IMR-90 (cell line): ENCODE data around the gene TCP11. TPM values are rescaled to one million over a fixed set of nuclear protein-coding genes. Genes with fewer than 3 reads are reported as not detected.

Experiments used
- ATAC-seq: fragments of 200-7000 bp; cut with Tn5 transposase; 2 replicates; pipeline ENCODE4 v1.9.1; 2020; ENCODE audit warnings: low read depth, mild to moderate bottlenecking, moderate library complexity
- BruUV-seq: library from RNA; stranded (reverse); fragments of 400-500 nt; replicated peaks from 2 replicates; lab custom pipeline; 2021; lab: Mats Ljungman, UMichigan
- CTCF ChIA-PET: fragments of 300-600 bp; formaldehyde crosslinking; extraction: SDS; loops from one replicate; lab custom pipeline; 2021; ENCODE audit warnings: antibody characterized with exemption; lab: Yijun Ruan, JAX
- POLR2A ChIA-PET: fragments of 300-600 bp; sonication (Branson Sonifier 250); formaldehyde crosslinking; loops from one replicate; lab custom pipeline; 2022; ENCODE audit warnings: antibody characterized with exemption; ENCODE audit not compliant: unreplicated experiment; lab: Charles Lee
- DNase-seq: peaks from one replicate; pipeline ENCODE4 v3.0.0; 2013
- H2AFZ ChIP-seq: replicated peaks from 2 replicates; pipeline ENCODE3; 2013; ENCODE audit warnings: low read length, mild to moderate bottlenecking; ENCODE audit not compliant: poor library complexity
- H2AK5ac ChIP-seq: 2 replicates; pipeline ENCODE4 v1.6.1; 2013; ENCODE audit warnings: low read depth, low read length, inconsistent platforms
- H2AK9ac ChIP-seq: replicated peaks from 2 replicates; pipeline ENCODE3; 2013; ENCODE audit warnings: mild to moderate bottlenecking, low read depth, low read length, moderate library complexity; ENCODE audit not compliant: poor library complexity
- H2BK120ac ChIP-seq: 2 replicates; pipeline ENCODE4 v1.6.1; 2013; ENCODE audit warnings: low read depth, low read length, inconsistent platforms
- H2BK15ac ChIP-seq: 3 replicates; pipeline ENCODE4 v1.6.1; 2013; ENCODE audit warnings: low read depth, low read length, inconsistent platforms
- H2BK20ac ChIP-seq: 2 replicates; pipeline ENCODE4 v1.6.1; 2013; ENCODE audit warnings: low read depth, mild to moderate bottlenecking, inconsistent platforms, low read length, moderate library complexity
- H2BK5ac ChIP-seq: 2 replicates; pipeline ENCODE4 v1.6.1; 2013; ENCODE audit warnings: mild to moderate bottlenecking, low read depth, low read length, inconsistent platforms; ENCODE audit not compliant: poor library complexity, severe bottlenecking
- H3K14ac ChIP-seq: replicated peaks from 2 replicates; pipeline ENCODE4 v1.6.1; 2013; ENCODE audit warnings: low read depth, low read length, inconsistent platforms
- H3K18ac ChIP-seq: 2 replicates; pipeline ENCODE4 v1.6.1; 2013; ENCODE audit warnings: low read depth, low read length, control low read depth
- H3K23ac ChIP-seq: 2 replicates; pipeline ENCODE4 v1.6.1; 2013; ENCODE audit warnings: low read depth, low read length, inconsistent platforms
- H3K27ac ChIP-seq: 2 replicates; pipeline ENCODE4 v1.5.1; 2013; ENCODE audit warnings: mild to moderate bottlenecking, control low read depth, low read length; ENCODE audit not compliant: insufficient read depth
- H3K27me3 ChIP-seq: 2 replicates; pipeline ENCODE4 v1.6.1; 2013; ENCODE audit warnings: low read length; ENCODE audit not compliant: control insufficient read depth, insufficient read depth
- H3K36me3 ChIP-seq: 2 replicates; pipeline ENCODE4 v1.6.1; 2013; ENCODE audit warnings: low read length, mixed read lengths; ENCODE audit not compliant: control insufficient read depth, insufficient read depth
- H3K4ac ChIP-seq: 2 replicates; pipeline ENCODE4 v1.6.1; 2013; ENCODE audit warnings: low read depth, low read length, inconsistent platforms
- H3K4me1 ChIP-seq: 2 replicates; pipeline ENCODE4 v1.6.1; 2013; ENCODE audit warnings: low read length, mixed read lengths; ENCODE audit not compliant: control insufficient read depth, insufficient read depth
- H3K4me2 ChIP-seq: 2 replicates; pipeline ENCODE4 v1.6.1; 2013; ENCODE audit warnings: low read depth, mild to moderate bottlenecking, control low read depth, low read length, moderate library complexity
- H3K4me3 ChIP-seq: 2 replicates; pipeline ENCODE4 v1.5.1; 2013; ENCODE audit warnings: low read depth, mild to moderate bottlenecking, control low read depth, low read length, moderate library complexity; ENCODE audit not compliant: insufficient read depth
- H3K56ac ChIP-seq: 2 replicates; pipeline ENCODE4 v1.6.1; 2013; ENCODE audit warnings: low read length, inconsistent platforms; ENCODE audit not compliant: insufficient read depth; ENCODE audit errors: extremely low read depth
- H3K79me1 ChIP-seq, 2 experiments: 2 replicates each; pipeline ENCODE4 v1.6.1; 2013; ENCODE audit warnings: low read length in 2 of 2, inconsistent platforms in 1 of 2, low read depth in 1 of 2
- H3K9ac ChIP-seq: 2 replicates; pipeline ENCODE4 v1.6.1; 2013; ENCODE audit warnings: low read depth, low read length, control low read depth
- H3K9me1 ChIP-seq: 2 replicates; pipeline ENCODE4 v1.6.1; 2013; ENCODE audit warnings: low read length, inconsistent platforms; ENCODE audit not compliant: insufficient read depth
- H3K9me3 ChIP-seq: 2 replicates; pipeline ENCODE4 v1.6.1; 2013; ENCODE audit warnings: low read length; ENCODE audit not compliant: control insufficient read depth, insufficient read depth
- H4K20me1 ChIP-seq: 2 replicates; pipeline ENCODE4 v1.6.1; 2013; ENCODE audit warnings: low read length, inconsistent platforms; ENCODE audit not compliant: insufficient read depth
- H4K5ac ChIP-seq: 2 replicates; pipeline ENCODE4 v1.6.1; 2013; ENCODE audit warnings: mild to moderate bottlenecking, low read depth, low read length, control low read depth
- H4K8ac ChIP-seq, 2 experiments: 2 replicates each; pipeline ENCODE4 v1.6.1; 2013; ENCODE audit warnings: low read depth in 2 of 2, low read length in 2 of 2, control low read depth in 1 of 2, inconsistent platforms in 1 of 2
- H4K91ac ChIP-seq: 2 replicates; pipeline ENCODE4 v1.6.1; 2013; ENCODE audit warnings: low read depth, low read length, inconsistent platforms; ENCODE audit not compliant: insufficient read depth
- CEBPB ChIP-seq: IDR thresholded peaks from 2 replicates; pipeline ENCODE4 v1.6.1; 2012; ENCODE audit warnings: low read depth, low read length, improper control_type of control experiment
- FOS ChIP-seq: fragments of 150-350 bp; IDR thresholded peaks from 2 replicates; pipeline ENCODE4 v1.6.1; 2016; ENCODE audit warnings: low read depth, low read length
- POLR2A ChIP-seq: IDR thresholded peaks from 2 replicates; pipeline ENCODE4 v1.6.1; 2012; ENCODE audit warnings: mild to moderate bottlenecking, low read depth, low read length
- WGBS, 2 experiments: methylation state at CpG; one replicate each; pipeline versions ENCODE4 v1.1.5 to v1.1.7; 2013; ENCODE audit warnings: missing lambda C conversion rate in 2 of 2; ENCODE audit not compliant: insufficient read length in 1 of 2; ENCODE audit errors: extremely low coverage in 2 of 2; 5-methylcytosine and 5-hydroxymethylcytosine counted together
- dilution Hi-C: fragments of 300-500 bp; cut with HindIII; formaldehyde crosslinking; loops from one replicate; pipeline ENCODE4 v1.14.3; 2018; ENCODE audit warnings: low sequenced_read_pairs; ENCODE audit not compliant: unreplicated experiment
- in situ Hi-C: fragments of 300-500 bp; cut with MboI; formaldehyde crosslinking; loops from 3 replicates; pipeline ENCODE4 v1.14.3; 2019; ENCODE audit warnings: low sequenced_read_pairs, inconsistent platforms, mixed read lengths
- intact Hi-C: fragments of 100-400 bp; cut with micrococcal nuclease; formaldehyde crosslinking; loops from 2 replicates; pipeline ENCODE4 v1.10.0; 2022
- polyA plus RNA-seq, 3 experiments: library from polyadenylated mRNA; depleted of rRNA; stranded (reverse); fragments of >200 nt; gene quantifications; 2 replicates each; pipeline ENCODE4 v1.2.3, GENCODE V29; 2012; ENCODE audit warnings: low replicate concordance in 1 of 3
- total RNA-seq: library from RNA; depleted of rRNA; stranded (reverse); fragments of >200 nt; gene quantifications from 2 replicates; pipeline ENCODE4 v1.2.3, GENCODE V29; 2012

TCP11 gene
- total and polyA plus RNA-seq, 2 of the 4 experiments (the other 2 are of a cell fraction): 0.34 to 0.36 TPM

DNA sequence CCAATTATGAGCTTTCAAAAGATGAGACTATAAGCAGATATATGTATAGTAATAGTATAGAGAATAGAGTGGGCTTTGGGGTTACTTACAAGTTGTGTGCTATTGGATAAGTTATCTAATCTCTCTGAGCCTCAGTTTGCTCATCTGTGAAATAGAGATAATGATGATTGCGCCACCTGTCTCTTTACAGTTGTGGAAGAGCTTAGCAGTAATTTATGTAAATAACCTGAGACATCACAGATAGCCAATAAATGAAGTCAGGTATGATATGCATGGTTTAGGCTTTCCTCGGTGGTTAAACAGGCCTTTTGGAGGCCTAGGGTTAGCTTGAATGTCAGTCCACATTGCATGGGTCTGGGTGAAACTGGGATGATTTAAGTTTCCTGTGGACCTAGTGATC is 42.8 kb upstream of the TCP11 start:
- DNase-seq (no peak), ATAC-seq (no peak)
- ChIA-PET CTCF (interaction anchor here (0.7 kb wide), 1 partner anchor 9 kb away, joined by 3 read pairs; no protein-coding TSS in a partner anchor), POLR2A (no interaction called here)
- Histone ChIP-seq H3K56ac (no peak overlapping the region), H3K23ac (no peak overlapping the region), H3K9me3 (no peaks in the 10 kb centered on the region), H2BK120ac (peak overlapping the region; percentile 20; the same call in 1 of the 2 replicates), H2AFZ (no peak overlapping the region), H4K91ac (no peak overlapping the region), H3K27me3 (no peaks in the 10 kb centered on the region), H3K27ac (no peak overlapping the region), H4K20me1 (no peaks in the 10 kb centered on the region), H2BK20ac (no peak overlapping the region), H3K9ac (no peak overlapping the region), H3K4me3 (no peak overlapping the region), H2BK5ac (no peak overlapping the region), H3K4ac (no peak overlapping the region), H4K5ac (no peak overlapping the region), H4K8ac (no peak overlapping the region), H3K18ac (no peak overlapping the region), H2AK5ac (no peak overlapping the region), H2BK15ac (no peak overlapping the region; the same call in 2 of the 3 replicates), H3K4me1 (peaks cover 31% of the 10 kb centered on the region), H3K4me2 (no peak overlapping the region), H3K14ac (no peak overlapping the region), H3K36me3 (no peaks in the 10 kb centered on the region), H3K79me1 (0 out of 4 replicates have a peak, but pooled peaks cover 0 to 2% of the 10 kb centered on the region in 2 experiments), H3K9me1 (peaks cover 16% of the 10 kb centered on the region), H2AK9ac (no peak overlapping the region)
- WGBS, 2 experiments: no CpG with 5 or more reads among the region's 2 CpGs
- no TSS peak for BruUV-seq
- dilution Hi-C loops: no loop called here
- intact Hi-C loops: no loop called here
- TF ChIP-seq POLR2A: no peak
- TF ChIP-seq CEBPB: peak; percentile 64
- no peak for TF ChIP-seq FOS
- in situ Hi-C loops: no loop called here
